HT1080 (cell line): Measurements from ENCODE around the gene ACY1. TPM values are rescaled to one million over a fixed set of nuclear protein-coding genes. Genes with fewer than 3 reads are reported as not detected.

Experiments
- small RNA-seq: library from RNA; depleted of rRNA; stranded (forward); fragments of <200 nt; gene quantifications from one replicate; pipeline ENCODE3, GENCODE V24; 2014
- total RNA-seq: library from RNA; depleted of rRNA; stranded (reverse); fragments of >200 nt; shearing (Covaris generic); gene quantifications from 2 replicates; pipeline ENCODE4 v1.2.3, GENCODE V29; 2014; rRNA removed

The ACY1 gene
- total RNA-seq, 1 experiment from 2014 or later, result 105 TPM

Small RNAs within 50 kb of the gene (small RNA-seq; reads per million reads assigned to genes)
- gene AC115284.1, result not detected

Other genes starting within 250 kb of the ACY1 start
- not detected in 2 replicates for gene IQCF6, start 204.3 kb upstream of the ACY1 start, total RNA-seq
- gene IQCF2, start 121.9 kb upstream of the ACY1 start, total RNA-seq, result not detected in 2 replicates
- not detected in 2 replicates for gene IQCF5, start 107.9 kb upstream of the ACY1 start, total RNA-seq
- gene IQCF1, start 80.2 kb upstream of the ACY1 start, total RNA-seq, result 0.50 and 0.57 TPM in 2 replicates
- 78.3 and 87.2 TPM in 2 replicates for gene RRP9, start 41.6 kb upstream of the ACY1 start, total RNA-seq
- gene PARP3, start 41.2 kb upstream of the ACY1 start, total RNA-seq, result 22.5 and 31.4 TPM in 2 replicates
- gene GPR62, start 28.2 kb upstream of the ACY1 start, total RNA-seq, result 0.08 and 0.23 TPM in 2 replicates
- gene PCBP4, start 16.1 kb upstream of the ACY1 start, total RNA-seq, result 85.6 and 95.9 TPM in 2 replicates
- 75.0 and 94.0 TPM in 2 replicates for gene ABHD14B, start 9.5 kb upstream of the ACY1 start, total RNA-seq
- gene ABHD14A, start 8.5 kb upstream of the ACY1 start, total RNA-seq, result 24.6 and 25.1 TPM in 2 replicates
- 1,388 and 1,455 TPM in 2 replicates for gene RPL29, start 12.4 kb downstream of the ACY1 start, total RNA-seq
- 31.9 and 39.9 TPM in 2 replicates for gene DUSP7, start 73.0 kb downstream of the ACY1 start, total RNA-seq
- gene POC1A, start 170.9 kb downstream of the ACY1 start, total RNA-seq, result 26.0 and 31.3 TPM in 2 replicates
- gene ALAS1, start 214.6 kb downstream of the ACY1 start, total RNA-seq, result 57.6 and 71.5 TPM in 2 replicates
- not detected in 2 replicates for gene TLR9, start 242.1 kb downstream of the ACY1 start, total RNA-seq